OCI-LY7 (cell line): Measurements from ENCODE around the gene CABS1. TPM values are rescaled to one million over a fixed set of nuclear protein-coding genes. Genes with fewer than 3 reads are reported as not detected.

ENCODE experiments used
- BruUV-seq: library from RNA; stranded (reverse); fragments of 400-500 nt; replicated peaks from 2 replicates; lab custom pipeline; 2021; lab: Mats Ljungman, UMichigan
- CTCF ChIA-PET: fragments of 300-600 bp; sonication (Branson Sonifier 250); formaldehyde crosslinking; loops from one replicate; lab custom pipeline; 2022; ENCODE audit warnings: antibody characterized with exemption; ENCODE audit not compliant: unreplicated experiment; lab: Charles Lee
- POLR2A ChIA-PET: fragments of 300-600 bp; sonication (Branson Sonifier 250); formaldehyde crosslinking; loops from one replicate; lab custom pipeline; 2022; ENCODE audit warnings: antibody characterized with exemption; lab: Charles Lee
- DNase-seq: peaks from one replicate; pipeline ENCODE4 v3.0.0-alpha.2; 2015; ENCODE audit warnings: low spot score
- H2AFZ ChIP-seq: fragments of 200-600 bp; sonication (generic), shearing (Covaris generic); 2 replicates; pipeline ENCODE4 v1.6.1; 2014; ENCODE audit warnings: mild to moderate bottlenecking, antibody characterized with exemption, low read length, moderate library complexity
- H3K27ac ChIP-seq: fragments of 200-600 bp; sonication (generic); 2 replicates; pipeline ENCODE4 v1.5.1; 2014; ENCODE audit warnings: mixed run types, low read depth, mild to moderate bottlenecking, moderate library complexity, low read length, inconsistent platforms; ENCODE audit not compliant: poor library complexity, severe bottlenecking
- H3K36me3 ChIP-seq: fragments of 200-600 bp; sonication (generic); 2 replicates; pipeline ENCODE4 v1.6.1; 2014; ENCODE audit warnings: mild to moderate bottlenecking, antibody characterized with exemption, low read length, moderate library complexity, mixed read lengths; ENCODE audit not compliant: insufficient read depth
- H3K4me1 ChIP-seq: fragments of 200-600 bp; sonication (generic); 2 replicates; pipeline ENCODE4 v1.5.1; 2014; ENCODE audit warnings: mild to moderate bottlenecking, low read length; ENCODE audit not compliant: insufficient read depth, poor library complexity, severe bottlenecking
- H3K4me2 ChIP-seq: fragments of 200-600 bp; sonication (generic); 2 replicates; pipeline ENCODE4 v1.6.1; 2014; ENCODE audit warnings: mild to moderate bottlenecking, low read length
- H3K4me3 ChIP-seq: fragments of 200-600 bp; sonication (generic); 2 replicates; pipeline ENCODE4 v1.5.1; 2014; ENCODE audit warnings: mild to moderate bottlenecking, low read depth, low read length; ENCODE audit not compliant: poor library complexity, severe bottlenecking
- H3K79me2 ChIP-seq: fragments of 200-600 bp; sonication (generic); 2 replicates; pipeline ENCODE4 v1.6.1; 2016; ENCODE audit warnings: low read depth, mild to moderate bottlenecking, low read length, moderate library complexity, mixed read lengths; ENCODE audit not compliant: insufficient read depth
- H3K9me2 ChIP-seq: fragments of 200-600 bp; sonication (generic); 2 replicates; pipeline ENCODE4 v1.6.1; 2016; ENCODE audit warnings: mild to moderate bottlenecking, low read length, mixed read lengths; ENCODE audit not compliant: insufficient read depth
- H3K9me3 ChIP-seq: fragments of 200-600 bp; sonication (generic); 2 replicates; pipeline ENCODE4 v1.6.1; 2014; ENCODE audit warnings: mild to moderate bottlenecking, mixed run types, low read length, mixed read lengths
- H4K20me1 ChIP-seq: fragments of 200-600 bp; sonication (generic); 2 replicates; pipeline ENCODE4 v1.6.1; 2014; ENCODE audit warnings: mild to moderate bottlenecking, antibody characterized with exemption, low read length, moderate library complexity, mixed read lengths; ENCODE audit not compliant: insufficient read depth
- CTCF ChIP-seq: fragments of 200-600 bp; sonication (generic); conservative IDR thresholded peaks from 2 replicates; pipeline ENCODE4 v1.5.1; 2014; ENCODE audit warnings: mild to moderate bottlenecking, antibody characterized with exemption, low read length, moderate library complexity, mixed read lengths
- EZH2phosphoT487 ChIP-seq: fragments of 200-600 bp; sonication (generic); IDR thresholded peaks from 2 replicates; pipeline ENCODE4 v1.6.1; 2018; ENCODE audit warnings: low read depth, borderline replicate concordance, mild to moderate bottlenecking, mixed run types, antibody characterized with exemption, low read length, moderate library complexity, mixed read lengths
- intact Hi-C: fragments of 100-400 bp; cut with micrococcal nuclease; formaldehyde crosslinking; loops from one replicate; pipeline ENCODE4 v1.10.0; 2022; ENCODE audit not compliant: unreplicated experiment
- total RNA-seq, 2 experiments: library from RNA; depleted of rRNA in 1 of 2; stranded (reverse); fragments of >200 nt in 1 of 2; shearing (Covaris generic) in 1 of 2; gene quantifications; 2 replicates each; pipeline ENCODE4 v1.2.3, GENCODE V29; 2014 to 2022

Gene CABS1
- total RNA-seq, 2 experiments from 2014 or later = not detected

GRCh38 chr4:70300215-70300614, 34.6 kb upstream of the CABS1 start:
- CTCF ChIA-PET = no interaction called here
- intact Hi-C loops = no loop called here
- H2AFZ ChIP-seq = no peak overlapping the region
- BruUV-seq = no TSS peak
- no peak overlapping the region for H3K4me2 ChIP-seq
- no peak overlapping the region for H3K4me3 ChIP-seq
- DNase-seq = no peak
- H3K9me2 ChIP-seq = no peaks in the 10 kb centered on the region
- no peaks in the 10 kb centered on the region for H4K20me1 ChIP-seq
- no peaks in the 10 kb centered on the region for H3K79me2 ChIP-seq
- no peaks in the 10 kb centered on the region for H3K9me3 ChIP-seq
- H3K36me3 ChIP-seq = no peaks in the 10 kb centered on the region
- no peak overlapping the region for H3K27ac ChIP-seq
- no peaks in the 10 kb centered on the region for H3K4me1 ChIP-seq
- TF ChIP-seq EZH2phosphoT487 = no peak
- no peak for TF ChIP-seq CTCF
- POLR2A ChIA-PET = no interaction called here

GRCh38 chr4:70303090-70303489, 31.7 kb upstream of the CABS1 start:
- no peaks in the 10 kb centered on the region for H3K9me3 ChIP-seq
- no peak overlapping the region for H3K4me2 ChIP-seq
- no peak for DNase-seq
- no peaks in the 10 kb centered on the region for H3K9me2 ChIP-seq
- intact Hi-C loops = no loop called here
- CTCF ChIA-PET = no interaction called here
- H4K20me1 ChIP-seq = no peaks in the 10 kb centered on the region
- H2AFZ ChIP-seq = no peak overlapping the region
- TF ChIP-seq EZH2phosphoT487 = no peak
- TF ChIP-seq CTCF = no peak
- no peak overlapping the region for H3K27ac ChIP-seq
- no peaks in the 10 kb centered on the region for H3K4me1 ChIP-seq
- no peak overlapping the region for H3K4me3 ChIP-seq
- BruUV-seq = no TSS peak
- H3K79me2 ChIP-seq = no peaks in the 10 kb centered on the region
- no peaks in the 10 kb centered on the region for H3K36me3 ChIP-seq
- POLR2A ChIA-PET = no interaction called here

DNA sequence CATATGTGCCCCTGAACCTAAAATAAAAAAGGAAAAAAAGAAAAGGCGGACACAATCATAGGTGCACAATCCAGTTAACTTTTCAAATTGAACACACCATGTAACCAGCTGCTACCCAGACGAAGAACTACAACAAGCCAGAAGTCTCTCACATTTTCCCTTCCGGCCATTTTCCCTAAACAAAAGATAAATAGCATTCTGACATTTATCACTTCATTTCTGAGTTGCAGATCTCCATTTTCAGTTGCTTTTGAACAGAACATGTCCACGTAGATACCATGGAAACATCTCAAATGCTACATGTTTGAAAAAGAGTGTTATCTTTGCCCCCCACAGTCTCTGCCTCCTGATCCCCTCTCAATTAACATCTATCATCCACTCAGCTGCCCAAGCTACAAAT, 29.2 kb upstream of the CABS1 start:
- H3K79me2 ChIP-seq = no peaks in the 10 kb centered on the region
- no peaks in the 10 kb centered on the region for H3K36me3 ChIP-seq
- TF ChIP-seq EZH2phosphoT487 (no peak), CTCF (no peak)
- intact Hi-C loops = no loop called here
- H4K20me1 ChIP-seq = no peaks in the 10 kb centered on the region
- no peak for DNase-seq
- ChIA-PET CTCF (no interaction called here), POLR2A (interaction anchor here (0.9 kb wide), 2 partner anchors 9 to 11 kb away, joined by 3 to 5 read pairs; no protein-coding TSS in a partner anchor)
- H2AFZ ChIP-seq = no peak overlapping the region
- no peaks in the 10 kb centered on the region for H3K4me1 ChIP-seq
- H3K4me3 ChIP-seq = no peak overlapping the region
- H3K27ac ChIP-seq = no peak overlapping the region
- no peaks in the 10 kb centered on the region for H3K9me3 ChIP-seq
- BruUV-seq = no TSS peak
- H3K9me2 ChIP-seq = no peaks in the 10 kb centered on the region
- H3K4me2 ChIP-seq = no peak overlapping the region
